DOHH2 (cell line): Measurements from ENCODE around the gene CD96.

Experiments
- H3F3A ChIP-seq: fragments of 200-600 bp; sonication (generic), shearing (Covaris generic); 2 replicates; pipeline ENCODE4 v1.6.0; 2016; ENCODE audit warnings: antibody characterized with exemption, mild to moderate bottlenecking; ENCODE audit not compliant: control insufficient read depth, insufficient read depth
- H3K27ac ChIP-seq: fragments of 200-600 bp; sonication (generic); 2 replicates; pipeline ENCODE4 v1.5.1; 2014; ENCODE audit warnings: low read depth, mild to moderate bottlenecking, low read length, moderate library complexity
- H3K27me3 ChIP-seq: fragments of 200-600 bp; sonication (generic); 2 replicates; pipeline ENCODE4 v1.6.1; 2014; ENCODE audit warnings: mild to moderate bottlenecking, low read length, mixed read lengths; ENCODE audit not compliant: control insufficient read depth
- H3K36me3 ChIP-seq: fragments of 200-600 bp; sonication (generic); 2 replicates; pipeline ENCODE4 v1.6.1; 2014; ENCODE audit warnings: mild to moderate bottlenecking, low read length, moderate library complexity, mixed read lengths; ENCODE audit not compliant: control insufficient read depth
- H3K4me1 ChIP-seq: fragments of 200-600 bp; sonication (generic); 2 replicates; pipeline ENCODE4 v1.6.1; 2014; ENCODE audit warnings: mild to moderate bottlenecking, low read length, mixed read lengths; ENCODE audit not compliant: control insufficient read depth
- H3K4me2 ChIP-seq: fragments of 200-600 bp; sonication (generic); 2 replicates; pipeline ENCODE4 v1.6.0; 2014; ENCODE audit warnings: mild to moderate bottlenecking, low read length, moderate library complexity
- H3K4me3 ChIP-seq: fragments of 200-600 bp; sonication (generic); 2 replicates; pipeline ENCODE4 v1.5.1; 2014; ENCODE audit warnings: mild to moderate bottlenecking, low read length, mixed read lengths
- H3K79me2 ChIP-seq: fragments of 200-600 bp; sonication (generic); 2 replicates; pipeline ENCODE4 v1.6.1; 2014; ENCODE audit warnings: mild to moderate bottlenecking, low read length, mixed read lengths; ENCODE audit not compliant: control insufficient read depth
- H3K9me2 ChIP-seq: fragments of 200-600 bp; sonication (generic); replicated peaks from 2 replicates; pipeline ENCODE4 v1.6.1; 2014; ENCODE audit warnings: mild to moderate bottlenecking, low read length, mixed read lengths; ENCODE audit not compliant: control insufficient read depth
- H3K9me3 ChIP-seq: fragments of 200-600 bp; sonication (generic); 2 replicates; pipeline ENCODE4 v1.6.1; 2014; ENCODE audit warnings: antibody characterized with exemption, low read length, mixed read lengths; ENCODE audit not compliant: control insufficient read depth, insufficient read depth
- H4K20me1 ChIP-seq: fragments of 200-600 bp; sonication (generic); 2 replicates; pipeline ENCODE4 v1.6.0; 2014; ENCODE audit warnings: low read depth, mild to moderate bottlenecking, antibody characterized with exemption, low read length, moderate library complexity; ENCODE audit not compliant: control insufficient read depth, insufficient read depth
- EZH2phosphoT487 ChIP-seq: fragments of 200-600 bp; sonication (generic); IDR thresholded peaks from 2 replicates; pipeline ENCODE4 v1.6.1; 2017; ENCODE audit warnings: borderline replicate concordance, mild to moderate bottlenecking, antibody characterized with exemption, low read length, moderate library complexity, mixed read lengths
- TF ChIP-seq, protein P1 (sequence below): fragments of 200-600 bp; sonication (generic); IDR thresholded peaks from one replicate; pipeline ENCODE4 v1.5.1; 2014; ENCODE audit warnings: antibody characterized with exemption, mild to moderate bottlenecking, low read depth, low read length; ENCODE audit not compliant: poor library complexity, severe bottlenecking

CD96 gene

DNA sequence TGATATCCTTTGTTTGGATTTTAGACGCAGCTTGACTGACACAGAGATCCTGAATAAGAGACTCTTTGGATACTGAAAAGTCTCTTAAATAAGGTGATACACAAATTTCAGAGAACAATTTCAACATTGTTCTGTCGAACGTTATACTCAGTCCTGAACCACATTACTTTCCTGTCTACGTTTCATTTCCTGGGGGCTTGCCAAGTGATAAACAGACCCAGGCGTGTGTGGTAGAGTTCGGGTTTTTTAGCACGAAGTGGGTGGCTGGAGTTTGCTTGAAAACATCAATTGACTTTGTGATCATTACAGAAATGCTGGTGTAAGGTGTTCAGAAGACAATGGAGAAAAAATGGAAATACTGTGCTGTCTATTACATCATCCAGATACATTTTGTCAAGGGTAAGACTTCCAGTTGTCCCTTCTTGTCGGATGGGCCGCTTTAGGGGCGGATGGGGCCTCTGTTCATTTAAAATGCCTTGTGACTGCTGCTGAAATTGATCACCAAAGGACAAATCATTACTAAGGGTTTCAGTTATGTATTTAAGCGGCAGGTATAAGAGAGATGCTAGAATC, at the start of gene CD96:
TSS of gene CD96 (plus strand) at position 287 of the 573 bp plus-strand sequence. CDS start at position 339, 52 bp downstream.
- no peaks in the 10 kb centered on the region for H3K79me2 ChIP-seq
- no peaks in the 10 kb centered on the region for H4K20me1 ChIP-seq
- H3K4me3 ChIP-seq: no peak within 1 kb of the TSS
- H3K27me3 ChIP-seq: peaks cover 5% of the 10 kb centered on the region; the same call in 1 of the 2 replicates
- H3K36me3 ChIP-seq: no peaks in the 10 kb centered on the region
- no peaks in the 10 kb centered on the region for H3F3A ChIP-seq
- no peaks in the 10 kb centered on the region for H3K9me3 ChIP-seq
- TF ChIP-seq EZH2phosphoT487: no peak
- TF ChIP-seq, protein P1, sequence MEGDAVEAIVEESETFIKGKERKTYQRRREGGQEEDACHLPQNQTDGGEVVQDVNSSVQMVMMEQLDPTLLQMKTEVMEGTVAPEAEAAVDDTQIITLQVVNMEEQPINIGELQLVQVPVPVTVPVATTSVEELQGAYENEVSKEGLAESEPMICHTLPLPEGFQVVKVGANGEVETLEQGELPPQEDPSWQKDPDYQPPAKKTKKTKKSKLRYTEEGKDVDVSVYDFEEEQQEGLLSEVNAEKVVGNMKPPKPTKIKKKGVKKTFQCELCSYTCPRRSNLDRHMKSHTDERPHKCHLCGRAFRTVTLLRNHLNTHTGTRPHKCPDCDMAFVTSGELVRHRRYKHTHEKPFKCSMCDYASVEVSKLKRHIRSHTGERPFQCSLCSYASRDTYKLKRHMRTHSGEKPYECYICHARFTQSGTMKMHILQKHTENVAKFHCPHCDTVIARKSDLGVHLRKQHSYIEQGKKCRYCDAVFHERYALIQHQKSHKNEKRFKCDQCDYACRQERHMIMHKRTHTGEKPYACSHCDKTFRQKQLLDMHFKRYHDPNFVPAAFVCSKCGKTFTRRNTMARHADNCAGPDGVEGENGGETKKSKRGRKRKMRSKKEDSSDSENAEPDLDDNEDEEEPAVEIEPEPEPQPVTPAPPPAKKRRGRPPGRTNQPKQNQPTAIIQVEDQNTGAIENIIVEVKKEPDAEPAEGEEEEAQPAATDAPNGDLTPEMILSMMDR: no peak
- no peaks in the 10 kb centered on the region for H3K9me2 ChIP-seq
- no peak within 1 kb of the TSS for H3K4me2 ChIP-seq
- H3K27ac ChIP-seq: no peak within 1 kb of the TSS
- H3K4me1 ChIP-seq: peaks cover 10% of the 10 kb centered on the region

GRCh38 chr3:111493276-111493675, 48.7 kb upstream of the CD96 start:
- no peaks in the 10 kb centered on the region for H3K36me3 ChIP-seq
- H3K4me3 ChIP-seq: no peak overlapping the region

DNA sequence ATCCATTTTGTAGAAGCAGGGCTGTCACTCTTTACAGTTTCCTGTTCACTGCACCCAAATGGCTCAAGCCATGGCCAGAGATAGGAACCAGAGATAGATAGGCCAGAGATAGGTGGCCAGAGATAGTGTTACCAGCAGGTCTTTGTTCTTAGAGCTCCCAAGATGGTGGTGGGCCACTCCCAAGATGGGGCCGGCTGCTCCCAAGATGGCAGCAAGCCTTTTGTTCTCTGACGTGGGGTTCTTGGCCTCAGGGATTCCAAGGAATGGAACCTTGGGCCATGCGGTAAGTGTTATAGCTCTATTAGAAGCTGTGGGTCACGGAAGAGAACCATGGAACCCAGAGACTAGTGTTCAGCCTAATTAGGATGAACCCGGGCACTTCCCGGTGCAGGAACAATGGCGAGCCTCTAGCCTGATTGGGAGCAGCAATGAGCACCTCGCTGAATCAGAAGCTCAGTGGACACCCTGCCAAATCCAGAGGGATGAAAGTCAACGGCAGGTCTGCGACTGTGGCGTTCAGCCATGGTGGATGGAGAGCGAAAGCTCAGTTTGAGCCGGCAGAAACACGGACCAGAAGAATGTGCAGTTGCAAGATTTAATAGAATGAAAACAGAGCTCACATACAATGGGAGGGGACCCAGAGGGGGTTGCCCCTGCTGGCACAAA, 45.0 kb upstream of the CD96 start:
- H3K27me3 ChIP-seq: no peaks in the 10 kb centered on the region
- H3K4me3 ChIP-seq: no peak overlapping the region
- no peak overlapping the region for H3K4me2 ChIP-seq
- TF ChIP-seq, protein P1: no peak
- no peak overlapping the region for H3K27ac ChIP-seq
- H3K9me2 ChIP-seq: no peaks in the 10 kb centered on the region
- no peaks in the 10 kb centered on the region for H3K79me2 ChIP-seq
- H3K4me1 ChIP-seq: no peaks in the 10 kb centered on the region
- H4K20me1 ChIP-seq: no peaks in the 10 kb centered on the region
- no peaks in the 10 kb centered on the region for H3K9me3 ChIP-seq
- no peaks in the 10 kb centered on the region for H3F3A ChIP-seq
- no peaks in the 10 kb centered on the region for H3K36me3 ChIP-seq

More at GRCh38 chr3:111493276-111493675, 48.7 kb upstream of the CD96 start:
- Histone ChIP-seq H3F3A (no peaks in the 10 kb centered on the region), H4K20me1 (no peaks in the 10 kb centered on the region), H3K9me3 (no peaks in the 10 kb centered on the region), H3K79me2 (no peaks in the 10 kb centered on the region), H3K4me2 (no peak overlapping the region), H3K27me3 (no peaks in the 10 kb centered on the region), H3K9me2 (no peaks in the 10 kb centered on the region), H3K27ac (no peak overlapping the region), H3K4me1 (no peaks in the 10 kb centered on the region)
- TF ChIP-seq, protein P1: no peak
- TF ChIP-seq EZH2phosphoT487: no peak
